Adrenal gland (tissue), 12 donors: ENCODE measurements around the gene TMEM184A. TPM values are rescaled to one million over a fixed set of nuclear protein-coding genes. Genes with fewer than 3 reads are reported as not detected.

Experiments
- DNase-seq, 7 donors: peaks; one replicate each; pipeline ENCODE4 v3.0.0-alpha.2; 2019 to 2020
- H3K27ac ChIP-seq, 5 donors: fragments of 200-600 bp; sonication (generic) in 4 of 5; 1 replicate in 3 of 5; 2 replicates in 2 of 5; pipeline versions ENCODE4 v1.5.1 to v1.8.0; 2016 to 2020; ENCODE audit warnings: mild to moderate bottlenecking in 1 of 5
- H3K27me3 ChIP-seq: fragments of 200-600 bp; 2 replicates; pipeline ENCODE4 v1.8.0; 2021
- H3K36me3 ChIP-seq, 2 donors: fragments of 200-600 bp; replicated peaks in 1 of 2; 1 replicate in 1 of 2; 2 replicates in 1 of 2; pipeline versions ENCODE4 v1.5.1 to v1.8.0; 2018 to 2022
- H3K4me1 ChIP-seq, 2 donors: fragments of 200-600 bp; replicated peaks in 1 of 2; 1 replicate in 1 of 2; 2 replicates in 1 of 2; pipeline versions ENCODE4 v1.5.1 to v1.8.0; 2018 to 2021
- H3K4me3 ChIP-seq, 4 donors: fragments of 200-600 bp; sonication (generic) in 3 of 4; one replicate each; pipeline ENCODE4 v1.5.1; 2016 to 2018
- H3K9me3 ChIP-seq, 3 donors: fragments of 200-600 bp; sonication (generic) in 1 of 3; replicated peaks in 1 of 3; 1 replicate in 2 of 3; 2 replicates in 1 of 3; pipeline versions ENCODE4 v1.5.1 to v1.8.0; 2016 to 2021
- POLR2A ChIP-seq, 2 donors: fragments of 450-650 bp; IDR thresholded peaks; one replicate each; pipeline ENCODE4 v1.6.1; 2017; ENCODE audit warnings: antibody characterized with exemption in 2 of 2, mild to moderate bottlenecking in 2 of 2, moderate library complexity in 1 of 2
- WGBS, 4 donors: extraction: QIAGEN DNeasy Blood & Tissue Kit in 2 of 4; methylation state at CpG; one replicate each; pipeline versions ENCODE4 v1.1.5 to v1.1.7; 2013 to 2017; 5-methylcytosine and 5-hydroxymethylcytosine counted together
- intact Hi-C, 2 donors: fragments of 100-400 bp; cut with DNase I; formaldehyde crosslinking; loops; one replicate each; pipeline versions ENCODE4 v1.14.1 to v1.15.0; 2022 to 2023
- polyA plus RNA-seq, 3 donors: library from polyadenylated mRNA; stranded (reverse); fragments of 200-250 nt in 2 of 3; fragments of 350-450 nt in 1 of 3; fragmentation: Illumina TruSeq in 1 of 3; extraction: RNeasy Lipid Tissue Mini Kit (QIAGEN cat#74804) in 1 of 3; gene quantifications; one replicate each; pipeline ENCODE4 v1.2.3, GENCODE V29; 2013 to 2014
- total RNA-seq, 9 donors: library from RNA; depleted of rRNA in 4 of 9; stranded (reverse); fragments of >200 nt in 4 of 9; fragments of 120-200 nt in 1 of 9; fragmentation: NEBNext Ultra II Directional in 1 of 9; extraction: Animal tissue kit (Norgen Biotek cat#: 25700) in 1 of 9; gene quantifications; one replicate each; pipeline versions ENCODE4 v1.1.0 to v1.2.4, GENCODE V29; 2013 to 2023
- TF ChIP-seq, protein P1 (sequence below), 6 experiments: fragments of 450-650 bp in 4 of 6; fragments of 200-600 bp in 2 of 6; sonication (generic) in 1 of 6; IDR thresholded peaks; 1 replicate in 5 of 6; 2 replicates in 1 of 6; pipeline versions ENCODE4 v1.5.1 to v1.8.0; 2016 to 2021; ENCODE audit warnings: antibody characterized with exemption in 6 of 6, mild to moderate bottlenecking in 2 of 6, moderate library complexity in 1 of 6
- donor health status: healthy with polysubstance abuse.
- donor health status: Bipolar disorder and iron deficiency.
- donor health status: DM: yes; HTN: yes; CAD: no.
- donor health status: DM: no; HTN: no; CAD: no.
- donor health status: DM: no; HTN: no; CAD: no.
- donor health status: DM: yes; HTN: yes; CAD: no.

TMEM184A gene
- total and polyA plus RNA-seq, 12 donors = 0.06 to 2.1 (median 0.79) TPM; not detected in 2

DNA sequence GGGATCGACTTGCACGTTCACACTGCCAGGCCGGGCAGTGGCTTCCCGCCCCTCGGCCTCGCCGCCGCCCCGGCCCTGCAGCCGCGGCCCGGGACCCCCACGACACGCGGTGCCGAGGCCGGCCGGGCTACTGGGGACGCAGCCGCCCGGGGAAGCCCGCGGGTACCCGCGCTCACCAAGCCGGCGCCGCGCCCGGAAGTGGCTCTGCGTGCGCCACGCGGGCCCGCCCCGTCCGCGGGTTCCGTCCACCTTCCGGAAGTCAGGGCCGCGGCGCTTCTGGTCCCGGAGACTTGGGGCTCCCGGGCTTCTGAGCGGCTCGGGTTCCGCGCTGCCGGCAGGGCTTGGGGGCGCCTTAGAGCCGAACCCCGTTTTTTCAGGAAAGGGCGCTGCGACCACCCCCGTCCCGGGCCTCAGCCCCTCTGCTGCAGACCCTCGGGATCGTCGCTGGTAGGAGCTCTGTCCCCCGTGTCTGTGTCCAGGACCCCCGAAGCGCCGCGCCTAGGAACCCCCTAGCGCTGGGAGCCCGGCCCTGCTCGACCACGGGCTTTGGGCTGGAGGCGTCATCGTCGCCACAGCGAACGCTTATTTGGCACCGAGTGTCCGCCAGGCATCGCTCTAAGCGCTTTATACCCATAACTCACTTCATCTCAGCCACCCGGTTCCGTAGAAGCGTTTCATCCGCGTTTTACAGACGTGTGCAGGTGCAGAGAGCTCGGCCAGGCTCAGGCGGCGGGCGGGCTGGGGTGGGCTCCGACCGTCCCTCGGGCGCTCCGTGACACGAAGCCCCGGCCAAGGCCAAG lies 14.0 kb upstream of the TMEM184A start, which contains the start of gene PSMG3:
Gene PSMG3, minus strand, starts transcription at position 200 of the 800 bp plus-strand sequence. CDS start 693 bp downstream, outside the sequence.
- H3K9me3 ChIP-seq = no peaks in the 10 kb centered on the region
- no peaks in the 10 kb centered on the region for H3K27me3 ChIP-seq
- TF ChIP-seq, protein P1, sequence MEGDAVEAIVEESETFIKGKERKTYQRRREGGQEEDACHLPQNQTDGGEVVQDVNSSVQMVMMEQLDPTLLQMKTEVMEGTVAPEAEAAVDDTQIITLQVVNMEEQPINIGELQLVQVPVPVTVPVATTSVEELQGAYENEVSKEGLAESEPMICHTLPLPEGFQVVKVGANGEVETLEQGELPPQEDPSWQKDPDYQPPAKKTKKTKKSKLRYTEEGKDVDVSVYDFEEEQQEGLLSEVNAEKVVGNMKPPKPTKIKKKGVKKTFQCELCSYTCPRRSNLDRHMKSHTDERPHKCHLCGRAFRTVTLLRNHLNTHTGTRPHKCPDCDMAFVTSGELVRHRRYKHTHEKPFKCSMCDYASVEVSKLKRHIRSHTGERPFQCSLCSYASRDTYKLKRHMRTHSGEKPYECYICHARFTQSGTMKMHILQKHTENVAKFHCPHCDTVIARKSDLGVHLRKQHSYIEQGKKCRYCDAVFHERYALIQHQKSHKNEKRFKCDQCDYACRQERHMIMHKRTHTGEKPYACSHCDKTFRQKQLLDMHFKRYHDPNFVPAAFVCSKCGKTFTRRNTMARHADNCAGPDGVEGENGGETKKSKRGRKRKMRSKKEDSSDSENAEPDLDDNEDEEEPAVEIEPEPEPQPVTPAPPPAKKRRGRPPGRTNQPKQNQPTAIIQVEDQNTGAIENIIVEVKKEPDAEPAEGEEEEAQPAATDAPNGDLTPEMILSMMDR (IDR thresholded peaks at IDR 0.05) = peak in 5 of 6 experiments; percentile 27 to 60 (median 39)
- peak; percentile 67 to 74 for TF ChIP-seq POLR2A (IDR thresholded peaks at IDR 0.05)
- intact Hi-C loops = loop anchor here (10.0 kb wide), 2 partner anchors 645 to 785 kb away; partner anchors contain the start of gene EIF3B (in 1 of the 2)
- WGBS, 4 donors = 0 to 1% (median 0%) methylated on average over 2 to 95 of the region's 95 CpGs
- H3K4me3 ChIP-seq = peak within 1 kb of the TSS; percentile 65 to 91 (median 83)
- peaks cover 0 to 14% of the 10 kb centered on the region in 2 donors for H3K36me3 ChIP-seq
- peak within 1 kb of the TSS; percentile 87 to 94 (median 92) for H3K27ac ChIP-seq
- peak; percentile 88 to 94 (median 91) for DNase-seq
- H3K4me1 ChIP-seq = peaks cover 22 to 24% of the 10 kb centered on the region in 2 donors

- DNase-seq = no peak
- peaks cover 22 to 24% of the 10 kb centered on the region in 2 donors for H3K4me1 ChIP-seq
- no peaks in the 10 kb centered on the region for H3K9me3 ChIP-seq
- intact Hi-C loops = no loop called here
- peak overlapping the region in 3 of 4 donors; percentile 30 to 87 (median 65) for H3K4me3 ChIP-seq
- H3K36me3 ChIP-seq = peaks cover 0 to 14% of the 10 kb centered on the region in 2 donors
- H3K27me3 ChIP-seq = no peaks in the 10 kb centered on the region
- 16 to 25% (median 22%) methylated on average over 24 to 27 of the region's 27 CpGs for WGBS, 4 donors
- TF ChIP-seq POLR2A (IDR thresholded peaks at IDR 0.05) = no peak
- TF ChIP-seq, protein P1 (IDR thresholded peaks at IDR 0.05) = no peak
- H3K27ac ChIP-seq = peak overlapping the region in 4 of 5 donors; percentile 87 to 94 (median 93)
Observed at GRCh38 chr7:1569440-1569832, 13.4 kb upstream of the TMEM184A start.

DNA sequence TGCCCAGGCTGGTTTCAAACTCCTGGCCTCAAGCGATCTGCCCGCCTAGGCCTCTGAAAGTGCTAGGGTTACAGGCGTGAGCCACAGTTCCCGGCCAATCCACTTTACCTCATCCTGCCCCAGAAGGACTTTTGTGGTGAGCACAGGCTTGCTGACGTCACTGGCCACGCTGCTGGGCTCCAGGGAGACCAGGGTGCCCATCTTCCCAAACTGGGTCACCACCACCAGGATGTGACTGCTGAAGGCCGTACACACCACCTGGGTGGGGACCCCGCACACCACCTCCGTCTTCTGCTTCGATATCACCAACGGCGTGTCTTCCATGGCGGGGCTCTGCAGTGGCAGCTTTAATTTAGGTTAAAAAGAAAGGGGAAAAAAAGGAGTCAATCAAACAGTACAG lies 13.0 kb upstream of the TMEM184A start:
- H3K27me3 ChIP-seq = no peaks in the 10 kb centered on the region
- H3K4me3 ChIP-seq = peak overlapping the region in 1 of 4 donors; percentile 87
- peak overlapping the region in 1 of 5 donors; percentile 94 for H3K27ac ChIP-seq
- TF ChIP-seq, protein P1 (IDR thresholded peaks at IDR 0.05) = no peak
- no peak for TF ChIP-seq POLR2A (IDR thresholded peaks at IDR 0.05)
- H3K9me3 ChIP-seq = no peaks in the 10 kb centered on the region
- peaks cover 22 to 24% of the 10 kb centered on the region in 2 donors for H3K4me1 ChIP-seq
- intact Hi-C loops = no loop called here
- WGBS, 4 donors = 74 to 86% (median 79%) methylated on average over 11 to 13 of the region's 13 CpGs
- peaks cover 0 to 14% of the 10 kb centered on the region in 2 donors for H3K36me3 ChIP-seq
- no peak for DNase-seq

GRCh38 chr7:1567896-1568510 lies 12.0 kb upstream of the TMEM184A start:
- WGBS, 4 donors = 90 to 94% (median 92%) methylated on average over 13 to 17 of the region's 17 CpGs
- H3K4me1 ChIP-seq = peaks cover 22 to 24% of the 10 kb centered on the region in 2 donors
- no peaks in the 10 kb centered on the region for H3K27me3 ChIP-seq
- peaks cover 0 to 14% of the 10 kb centered on the region in 2 donors for H3K36me3 ChIP-seq
- peak in 1 of 7 donors; percentile 63 for DNase-seq
- no peak overlapping the region for H3K4me3 ChIP-seq
- no peak overlapping the region for H3K27ac ChIP-seq
- TF ChIP-seq, protein P1 (IDR thresholded peaks at IDR 0.05) = no peak
- TF ChIP-seq POLR2A (IDR thresholded peaks at IDR 0.05) = no peak
- no peaks in the 10 kb centered on the region for H3K9me3 ChIP-seq
- intact Hi-C loops = no loop called here
